ENCODE data around the gene PRKCE. TPM values are rescaled to one million over a fixed set of nuclear protein-coding genes. Genes with fewer than 3 reads are reported as not detected.
A peak's percentile ranks its signal among the peaks of the same experiment; 100 is the strongest.

Gene PRKCE
- total RNA-seq, 1 experiment from 2014 or later: 2.4 TPM

GRCh38 chr2:46013726-46014125, 362.3 kb downstream of the PRKCE start:
- Histone ChIP-seq H3K4me3 (ENCODE audit: low read depth, low read length, poor library complexity, severe bottlenecking) (no peak overlapping the region), H3K4me1 (ENCODE audit: insufficient read depth, low read length, poor library complexity, severe bottlenecking) (peaks cover 14% of the 10 kb centered on the region), H3K36me3 (ENCODE audit: insufficient read depth, low read length, poor library complexity, severe bottlenecking) (no peaks in the 10 kb centered on the region), H3K27ac (ENCODE audit: low read depth, low read length, poor library complexity, severe bottlenecking) (no peak overlapping the region), H3K9me3 (ENCODE audit: low read depth, low read length, poor library complexity, severe bottlenecking) (no peaks in the 10 kb centered on the region), H3K27me3 (replicated peaks; ENCODE audit: insufficient read depth, low read depth, low read length, poor library complexity) (no peaks in the 10 kb centered on the region)
- ChIA-PET CTCF (no interaction called here), POLR2A (ENCODE audit: low non-redundant PET) (no interaction called here)
- TF ChIP-seq EZH2 (IDR thresholded peaks at IDR 0.05; ENCODE audit: borderline replicate concordance, low read depth, low read length, poor library complexity, severe bottlenecking) (no peak), CTCF (conservative IDR thresholded peaks at IDR 0.05; ENCODE audit: low read depth, low read length) (no peak)
- intact Hi-C loops (cut with micrococcal nuclease; ENCODE audit: unreplicated experiment): no loop called here
- BruUV-seq (replicated peaks): no TSS peak
- no peak for DNase-seq (ENCODE audit: low spot score)

GRCh38 chr2:46014911-46015654, 363.6 kb downstream of the PRKCE start:
- BruUV-seq (replicated peaks): no TSS peak
- intact Hi-C loops (cut with micrococcal nuclease; ENCODE audit: unreplicated experiment): no loop called here
- Histone ChIP-seq H3K9me3 (ENCODE audit: low read depth, low read length, poor library complexity, severe bottlenecking) (no peaks in the 10 kb centered on the region), H3K4me1 (ENCODE audit: insufficient read depth, low read length, poor library complexity, severe bottlenecking) (peaks cover 14% of the 10 kb centered on the region), H3K36me3 (ENCODE audit: insufficient read depth, low read length, poor library complexity, severe bottlenecking) (no peaks in the 10 kb centered on the region), H3K4me3 (ENCODE audit: low read depth, low read length, poor library complexity, severe bottlenecking) (no peak overlapping the region), H3K27ac (ENCODE audit: low read depth, low read length, poor library complexity, severe bottlenecking) (peak overlapping the region; percentile 31), H3K27me3 (replicated peaks; ENCODE audit: insufficient read depth, low read depth, low read length, poor library complexity) (no peaks in the 10 kb centered on the region)
- POLR2A ChIA-PET (ENCODE audit: low non-redundant PET): no interaction called here
- CTCF ChIA-PET: no interaction called here
- peak; percentile 82 for DNase-seq (ENCODE audit: low spot score)
- TF ChIP-seq CTCF (conservative IDR thresholded peaks at IDR 0.05; ENCODE audit: low read depth, low read length) (no peak), EZH2 (IDR thresholded peaks at IDR 0.05; ENCODE audit: borderline replicate concordance, low read depth, low read length, poor library complexity, severe bottlenecking) (no peak)

GRCh38 chr2:46015671-46016070, 364.2 kb downstream of the PRKCE start:
- POLR2A ChIA-PET (ENCODE audit: low non-redundant PET): no interaction called here
- DNase-seq (ENCODE audit: low spot score): no peak
- no TSS peak for BruUV-seq (replicated peaks)

More at GRCh38 chr2:46015671-46016070, 364.2 kb downstream of the PRKCE start:
- intact Hi-C loops (cut with micrococcal nuclease; ENCODE audit: unreplicated experiment): no loop called here
- CTCF ChIA-PET: no interaction called here
- TF ChIP-seq CTCF (conservative IDR thresholded peaks at IDR 0.05; ENCODE audit: low read depth, low read length) (no peak), EZH2 (IDR thresholded peaks at IDR 0.05; ENCODE audit: borderline replicate concordance, low read depth, low read length, poor library complexity, severe bottlenecking) (no peak)
- Histone ChIP-seq H3K27ac (ENCODE audit: low read depth, low read length, poor library complexity, severe bottlenecking) (peak overlapping the region; percentile 31), H3K36me3 (ENCODE audit: insufficient read depth, low read length, poor library complexity, severe bottlenecking) (no peaks in the 10 kb centered on the region), H3K4me1 (ENCODE audit: insufficient read depth, low read length, poor library complexity, severe bottlenecking) (peaks cover 14% of the 10 kb centered on the region), H3K4me3 (ENCODE audit: low read depth, low read length, poor library complexity, severe bottlenecking) (no peak overlapping the region), H3K27me3 (replicated peaks; ENCODE audit: insufficient read depth, low read depth, low read length, poor library complexity) (no peaks in the 10 kb centered on the region), H3K9me3 (ENCODE audit: low read depth, low read length, poor library complexity, severe bottlenecking) (no peaks in the 10 kb centered on the region)
